Measurements from ENCODE around the gene PAK6. TPM values are rescaled to one million over a fixed set of nuclear protein-coding genes. Genes with fewer than 3 reads are reported as not detected.
A peak's percentile ranks its signal among the peaks of the same experiment; 100 is the strongest.

PAK6 gene
- total and polyA plus RNA-seq, 2 experiments from 2014 or later, result 2.4 to 20.0 TPM

- DNase-seq (ENCODE audit: low spot score) (no peak), ATAC-seq (no peak)
- Histone ChIP-seq H3K27ac (ENCODE audit: low read depth) (no peak overlapping the region), H3K27me3 (ENCODE audit: insufficient read depth) (peaks cover 48% of the 10 kb centered on the region), H3K4me3 (no peak overlapping the region), H4K20me1 (replicated peaks; ENCODE audit: insufficient read depth) (no peaks in the 10 kb centered on the region), H3F3A (replicated peaks; ENCODE audit: low read depth) (peaks cover 16% of the 10 kb centered on the region), H3K79me2 (replicated peaks; ENCODE audit: insufficient read depth) (no peaks in the 10 kb centered on the region), H3K9me2 (ENCODE audit: insufficient read depth) (no peaks in the 10 kb centered on the region), H2AFZ (no peak overlapping the region), H3K4me1 (ENCODE audit: insufficient read depth) (peaks cover 28% of the 10 kb centered on the region), H3K4me2 (0 out of 2 replicates have a peak overlapping the region, but pooled peaks have one; percentile 32), H3K36me3 (ENCODE audit: insufficient read depth) (no peaks in the 10 kb centered on the region)
- Mint-ChIP-seq H3K36me3 (ENCODE audit: low read depth) (no peaks in the 10 kb centered on the region; the same call in 2 of the 3 replicates), H3K4me1 (peaks cover 48% of the 10 kb centered on the region), H3K27ac (no peak overlapping the region), H3K4me3 (no peak overlapping the region), H3K27me3 (ENCODE audit: insufficient read depth, low read depth, poor library complexity) (peaks cover 52% of the 10 kb centered on the region), H3K9me3 (no peaks in the 10 kb centered on the region)
- no peak for TF ChIP-seq CTCF (conservative IDR thresholded peaks at IDR 0.05; ENCODE audit: low read depth in 2 of 2)
- TF ChIP-seq JUNB (IDR thresholded peaks at IDR 0.05; ENCODE audit: unreplicated experiment), result no peak
- no peak for TF ChIP-seq EZH2phosphoT487 (IDR thresholded peaks at IDR 0.05; ENCODE audit: unreplicated experiment)
Observed at GRCh38 chr15:40278026-40278425, 39.2 kb downstream of the PAK6 start.

GRCh38 chr15:40279437-40280141, 40.7 kb downstream of the PAK6 start:
- Histone ChIP-seq H3K27me3 (ENCODE audit: insufficient read depth) (peaks cover 64% of the 10 kb centered on the region), H4K20me1 (replicated peaks; ENCODE audit: insufficient read depth) (no peaks in the 10 kb centered on the region), H3K4me1 (ENCODE audit: insufficient read depth) (peaks cover 28% of the 10 kb centered on the region), H3K4me2 (peak overlapping the region; percentile 86), H3K36me3 (ENCODE audit: insufficient read depth) (no peaks in the 10 kb centered on the region), H3F3A (replicated peaks; ENCODE audit: low read depth) (peaks cover 22% of the 10 kb centered on the region), H3K4me3 (peak overlapping the region; percentile 62), H3K9me2 (ENCODE audit: insufficient read depth) (no peaks in the 10 kb centered on the region), H3K79me2 (replicated peaks; ENCODE audit: insufficient read depth) (no peaks in the 10 kb centered on the region), H3K27ac (ENCODE audit: low read depth) (no peak overlapping the region), H2AFZ (peak overlapping the region; percentile 91)
- ATAC-seq (peak; percentile 37), DNase-seq (ENCODE audit: low spot score) (peak; percentile 87)
- Mint-ChIP-seq H3K9me3 (no peaks in the 10 kb centered on the region), H3K4me1 (peaks cover 53% of the 10 kb centered on the region), H3K27ac (no peak overlapping the region), H3K4me3 (peak overlapping the region; percentile 69), H3K27me3 (ENCODE audit: insufficient read depth, low read depth, poor library complexity) (peaks cover 64% of the 10 kb centered on the region), H3K36me3 (ENCODE audit: low read depth) (peaks cover 2% of the 10 kb centered on the region; the same call in 2 of the 3 replicates)
- TF ChIP-seq STAT1 (IDR thresholded peaks at IDR 0.05; ENCODE audit: unreplicated experiment) (no peak), CREB1 (CRISPR knock-in tag; IDR thresholded peaks at IDR 0.05; ENCODE audit: low read depth) (0 out of 2 replicates have a peak, but pooled peaks have one; percentile 15), CTCF (conservative IDR thresholded peaks at IDR 0.05; ENCODE audit: low read depth in 2 of 2) (peak; percentile 98)

Measured in GM23338 (cell line).